ENCODE results near the gene GON4L.

- TF ChIP-seq, protein P1, sequence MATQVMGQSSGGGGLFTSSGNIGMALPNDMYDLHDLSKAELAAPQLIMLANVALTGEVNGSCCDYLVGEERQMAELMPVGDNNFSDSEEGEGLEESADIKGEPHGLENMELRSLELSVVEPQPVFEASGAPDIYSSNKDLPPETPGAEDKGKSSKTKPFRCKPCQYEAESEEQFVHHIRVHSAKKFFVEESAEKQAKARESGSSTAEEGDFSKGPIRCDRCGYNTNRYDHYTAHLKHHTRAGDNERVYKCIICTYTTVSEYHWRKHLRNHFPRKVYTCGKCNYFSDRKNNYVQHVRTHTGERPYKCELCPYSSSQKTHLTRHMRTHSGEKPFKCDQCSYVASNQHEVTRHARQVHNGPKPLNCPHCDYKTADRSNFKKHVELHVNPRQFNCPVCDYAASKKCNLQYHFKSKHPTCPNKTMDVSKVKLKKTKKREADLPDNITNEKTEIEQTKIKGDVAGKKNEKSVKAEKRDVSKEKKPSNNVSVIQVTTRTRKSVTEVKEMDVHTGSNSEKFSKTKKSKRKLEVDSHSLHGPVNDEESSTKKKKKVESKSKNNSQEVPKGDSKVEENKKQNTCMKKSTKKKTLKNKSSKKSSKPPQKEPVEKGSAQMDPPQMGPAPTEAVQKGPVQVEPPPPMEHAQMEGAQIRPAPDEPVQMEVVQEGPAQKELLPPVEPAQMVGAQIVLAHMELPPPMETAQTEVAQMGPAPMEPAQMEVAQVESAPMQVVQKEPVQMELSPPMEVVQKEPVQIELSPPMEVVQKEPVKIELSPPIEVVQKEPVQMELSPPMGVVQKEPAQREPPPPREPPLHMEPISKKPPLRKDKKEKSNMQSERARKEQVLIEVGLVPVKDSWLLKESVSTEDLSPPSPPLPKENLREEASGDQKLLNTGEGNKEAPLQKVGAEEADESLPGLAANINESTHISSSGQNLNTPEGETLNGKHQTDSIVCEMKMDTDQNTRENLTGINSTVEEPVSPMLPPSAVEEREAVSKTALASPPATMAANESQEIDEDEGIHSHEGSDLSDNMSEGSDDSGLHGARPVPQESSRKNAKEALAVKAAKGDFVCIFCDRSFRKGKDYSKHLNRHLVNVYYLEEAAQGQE (IDR thresholded peaks at IDR 0.05; ENCODE audit: low read depth), result no peak
- TF ChIP-seq EP300 (IDR thresholded peaks at IDR 0.05; ENCODE audit: borderline replicate concordance) (no peak), FOXM1 (IDR thresholded peaks at IDR 0.05; ENCODE audit: borderline replicate concordance, low read depth) (no peak), RAD21 (IDR thresholded peaks at IDR 0.05; ENCODE audit: low read depth) (no peak), TAF1 (IDR thresholded peaks at IDR 0.05; ENCODE audit: low read depth) (no peak)
Observed at GRCh38 chr1:155872527-155872926, 15.5 kb upstream of the GON4L start.
